ENCODE results near the gene EHD4. TPM values are rescaled to one million over a fixed set of nuclear protein-coding genes. Genes with fewer than 3 reads are reported as not detected.

Gene EHD4
- total and polyA plus RNA-seq, 9 of the 15 experiments (the other 6 are each of a cell fraction or from before 2014, with no cell fraction given): 0.89 to 10.3 (median 6.4) TPM

GRCh38 chr15:41989573-41990242 is 17.4 kb upstream of the EHD4 start (continued):
- TF ChIP-seq E2F5 (CRISPR knock-in tag; IDR thresholded peaks at IDR 0.05): no peak
- no peak for TF ChIP-seq PRDM10 (IDR thresholded peaks at IDR 0.05; ENCODE audit: partially characterized antibody)
- TF ChIP-seq LARP7 (IDR thresholded peaks at IDR 0.05): no peak
- TF ChIP-seq MGA (IDR thresholded peaks at IDR 0.05): no peak
- TF ChIP-seq USF1 (CRISPR knock-in tag; IDR thresholded peaks at IDR 0.05): no peak
- no peak for TF ChIP-seq RBBP5 (IDR thresholded peaks at IDR 0.05; ENCODE audit: borderline replicate concordance, insufficient read depth, low read length, poor library complexity, severe bottlenecking)
- TF ChIP-seq ZNF57 (CRISPR knock-in tag; IDR thresholded peaks at IDR 0.05): no peak

Measured in K562 (cell line).